GM19351 (cell line): ENCODE results near the gene EYS.

Experiments used
- ATAC-seq: cut with Tn5 transposase; IDR thresholded peaks from one replicate; pipeline ENCODE4 v1.9.1; 2021; ENCODE audit warnings: mild to moderate bottlenecking, moderate library complexity; ENCODE audit not compliant: unreplicated experiment

EYS gene

GRCh38 chr6:64104051-64104450 lies 1603.0 kb downstream of the EYS start:
- ATAC-seq, result no peak

- ATAC-seq, result no peak
These were observed 1603.5 kb downstream of the EYS start for GRCh38 chr6:64103480-64103879.

GRCh38 chr6:64100702-64101303 lies 1606.2 kb downstream of the EYS start:
- ATAC-seq, result no peak

- no peak for ATAC-seq
These were observed 1616.7 kb downstream of the EYS start for GRCh38 chr6:64090352-64090751.

GRCh38 chr6:64085126-64085525 lies 1621.9 kb downstream of the EYS start:
- ATAC-seq, result no peak

GRCh38 chr6:64084185-64084663 lies 1622.8 kb downstream of the EYS start:
- ATAC-seq, result no peak

- ATAC-seq, result peak; percentile 48
These were observed 1623.8 kb downstream of the EYS start for GRCh38 chr6:64083261-64083660.

- ATAC-seq, result peak; percentile 41
These were observed 1625.6 kb downstream of the EYS start for GRCh38 chr6:64081453-64081852.

GRCh38 chr6:64074981-64075380 lies 1632.0 kb downstream of the EYS start:
- ATAC-seq, result no peak

- ATAC-seq, result no peak
These were observed 1634.3 kb downstream of the EYS start for GRCh38 chr6:64072686-64073085.

GRCh38 chr6:64064919-64065318 lies 1642.1 kb downstream of the EYS start:
- no peak for ATAC-seq

- no peak for ATAC-seq
These were observed 1643.9 kb downstream of the EYS start for GRCh38 chr6:64062960-64063683.

GRCh38 chr6:64054861-64055260 lies 1652.2 kb downstream of the EYS start:
- ATAC-seq, result no peak

- no peak for ATAC-seq
These were observed 1656.4 kb downstream of the EYS start for GRCh38 chr6:64050590-64050989.

- ATAC-seq, result no peak
These were observed 1657.3 kb downstream of the EYS start for GRCh38 chr6:64049736-64050135.

- ATAC-seq, result no peak
These were observed 1660.2 kb downstream of the EYS start for GRCh38 chr6:64046746-64047208.

GRCh38 chr6:64041373-64041772 lies 1665.7 kb downstream of the EYS start:
- no peak for ATAC-seq

- ATAC-seq, result no peak
These were observed 1666.9 kb downstream of the EYS start for GRCh38 chr6:64040113-64040512.

- ATAC-seq, result no peak
These were observed 1669.6 kb downstream of the EYS start for GRCh38 chr6:64037427-64037826.

- ATAC-seq, result no peak
These were observed 1671.9 kb downstream of the EYS start for GRCh38 chr6:64034910-64035655.

- no peak for ATAC-seq
These were observed 1672.7 kb downstream of the EYS start for GRCh38 chr6:64034291-64034690.
